CD4-positive, alpha-beta T cell treated with Interleukin-17A for 1 hour (primary cell): Measurements from ENCODE around the gene TTC34.

Experiments
- DNase-seq: peaks from one replicate; pipeline ENCODE4 v3.0.0-alpha.2; 2020

The TTC34 gene

GRCh38 chr1:2801535-2802291, at the start of gene TTC34:
Gene TTC34, minus strand, starts transcription at chr1:2801693. Its CDS starts 866 bp downstream, at chr1:2800827.
- DNase-seq: peak; percentile 50

- no peak for DNase-seq
Observed at GRCh38 chr1:2850502-2850901, 49.0 kb upstream of the TTC34 start.

- no peak for DNase-seq
Observed at GRCh38 chr1:2848006-2848670, 46.6 kb upstream of the TTC34 start.

GRCh38 chr1:2847086-2847985, 45.8 kb upstream of the TTC34 start:
- DNase-seq: no peak

GRCh38 chr1:2845869-2846268, 44.4 kb upstream of the TTC34 start:
- no peak for DNase-seq

GRCh38 chr1:2840036-2840809, 38.7 kb upstream of the TTC34 start:
- DNase-seq: peak; percentile 77

- DNase-seq: no peak
Observed at GRCh38 chr1:2837823-2838222, 36.3 kb upstream of the TTC34 start.

- DNase-seq: no peak
Observed at GRCh38 chr1:2837316-2837715, 35.8 kb upstream of the TTC34 start.

GRCh38 chr1:2836333-2836970, 35.0 kb upstream of the TTC34 start:
- DNase-seq: no peak

GRCh38 chr1:2835650-2836159, 34.2 kb upstream of the TTC34 start:
- DNase-seq: no peak

GRCh38 chr1:2834741-2835564, 33.5 kb upstream of the TTC34 start:
- DNase-seq: no peak

- no peak for DNase-seq
Observed at GRCh38 chr1:2834146-2834475, 32.6 kb upstream of the TTC34 start.

GRCh38 chr1:2833454-2834145, 32.1 kb upstream of the TTC34 start:
- no peak for DNase-seq

- DNase-seq: no peak
Observed at GRCh38 chr1:2832506-2833453, 31.3 kb upstream of the TTC34 start.

GRCh38 chr1:2831596-2832212, 30.2 kb upstream of the TTC34 start:
- DNase-seq: no peak

- DNase-seq: no peak
Observed at GRCh38 chr1:2830761-2831425, 29.4 kb upstream of the TTC34 start.

- DNase-seq: no peak
Observed at GRCh38 chr1:2829846-2830615, 28.5 kb upstream of the TTC34 start.
